C4-2B (cell line): ENCODE measurements around the gene SOCS6.

Source experiments
- H3K27ac ChIP-seq: fragments of 450-650 bp; 2 replicates; pipeline ENCODE4 v1.5.1; 2017
- CTCF ChIP-seq: fragments of 450-650 bp; conservative IDR thresholded peaks from 2 replicates; pipeline ENCODE4 v1.5.1; 2017; ENCODE audit warnings: mild to moderate bottlenecking
- ZFX ChIP-seq: fragments of 450-650 bp; IDR thresholded peaks from 2 replicates; pipeline ENCODE4 v1.6.1; 2017

Gene SOCS6

GRCh38 chr18:70310560-70311320, 21.9 kb downstream of the SOCS6 start:
- TF ChIP-seq ZFX = no peak
- no peak for TF ChIP-seq CTCF
- H3K27ac ChIP-seq = no peak overlapping the region

GRCh38 chr18:70311726-70312125, 22.9 kb downstream of the SOCS6 start:
- no peak overlapping the region for H3K27ac ChIP-seq
- no peak for TF ChIP-seq ZFX

- TF ChIP-seq CTCF = no peak
- no peak for TF ChIP-seq ZFX
- H3K27ac ChIP-seq = no peak overlapping the region
These were observed 24.8 kb downstream of the SOCS6 start for GRCh38 chr18:70313640-70314039.

DNA sequence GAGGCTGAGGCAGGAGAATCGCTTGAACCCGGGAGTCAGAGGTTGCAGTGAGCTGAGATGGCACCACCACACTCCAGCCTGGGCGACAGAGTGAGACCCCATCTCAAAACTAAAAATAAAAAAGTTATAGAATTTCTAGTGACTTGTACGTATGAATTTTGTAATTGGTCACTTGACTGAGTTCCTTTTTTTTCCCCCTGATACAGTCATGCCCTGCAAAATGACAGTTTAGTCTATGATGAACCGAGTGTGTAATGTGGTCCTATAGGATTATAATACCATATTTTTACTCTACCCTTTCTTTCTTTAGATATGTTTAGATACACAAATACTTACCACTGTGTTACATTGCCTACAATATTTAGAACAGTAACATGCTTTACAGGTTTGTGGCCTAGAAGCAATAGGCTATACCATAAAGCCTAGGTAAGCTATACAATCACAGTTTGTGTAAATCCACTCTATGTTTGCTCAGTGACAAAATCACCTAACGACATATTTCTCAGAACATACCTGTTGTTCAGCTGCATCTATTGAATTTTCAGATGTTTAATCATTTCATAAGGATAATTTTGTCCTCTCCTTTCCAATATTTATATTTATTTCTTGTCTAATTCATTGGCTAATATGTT, 25.4 kb downstream of the SOCS6 start:
- TF ChIP-seq ZFX (no peak), CTCF (no peak)
- H3K27ac ChIP-seq = no peak overlapping the region

DNA sequence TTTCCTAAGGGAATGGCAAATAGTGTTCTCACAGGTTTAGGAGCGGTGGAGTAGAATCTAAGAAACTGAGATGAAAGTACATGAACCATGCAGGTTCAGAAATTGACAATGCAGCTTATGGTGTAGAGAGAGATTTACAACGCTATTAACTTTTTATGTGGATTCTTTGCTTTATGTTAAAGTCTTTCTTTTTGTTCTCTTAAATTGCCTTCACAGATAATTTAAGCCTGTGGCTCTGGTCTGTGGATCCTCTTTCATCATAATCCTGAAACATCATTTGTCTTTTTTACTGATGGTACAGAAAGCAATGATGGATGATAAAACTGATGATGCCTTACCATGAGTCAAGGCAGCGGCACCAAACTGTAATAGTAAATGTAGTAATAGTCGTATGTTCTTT, 30.3 kb downstream of the SOCS6 start:
- H3K27ac ChIP-seq = no peak overlapping the region
- TF ChIP-seq CTCF = no peak
- no peak for TF ChIP-seq ZFX

DNA sequence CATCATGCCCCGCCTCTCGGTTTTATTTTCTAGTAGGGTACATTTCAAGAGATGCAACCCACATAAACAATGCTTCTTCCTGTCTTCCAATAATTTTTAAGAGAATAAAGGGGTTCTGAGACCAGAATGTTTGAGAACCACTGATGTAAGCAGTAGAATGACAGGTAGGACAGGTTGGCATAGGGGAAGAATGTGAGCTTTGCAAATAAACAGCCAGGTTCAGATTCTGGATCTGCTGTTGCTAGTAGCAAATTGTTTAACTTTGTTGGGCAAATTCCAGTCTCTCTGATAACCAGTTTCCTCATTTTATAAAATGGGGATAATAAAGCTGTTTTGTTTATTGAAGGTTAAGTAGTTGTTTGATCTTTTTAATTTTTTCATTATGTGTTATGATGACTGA, 32.8 kb downstream of the SOCS6 start:
- TF ChIP-seq ZFX (no peak), CTCF (no peak)

DNA sequence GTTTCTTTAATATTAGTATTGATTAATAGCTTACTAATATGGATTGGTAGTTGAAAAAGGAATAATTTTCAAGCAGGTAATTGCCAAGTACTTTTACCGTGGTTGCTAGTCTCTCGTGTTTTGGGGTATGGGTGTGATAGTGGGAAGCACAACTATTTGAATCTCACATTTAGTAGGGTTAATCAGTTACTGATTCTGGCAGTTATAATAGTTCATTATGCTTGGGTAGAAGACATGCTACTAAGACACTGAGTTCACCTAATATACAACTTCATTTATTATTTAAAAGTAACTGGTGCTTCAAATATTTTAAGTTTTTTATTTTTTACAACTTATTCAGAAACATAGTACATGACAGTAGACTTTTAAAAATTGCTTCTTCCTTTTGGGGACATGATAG, 33.5 kb downstream of the SOCS6 start:
- TF ChIP-seq CTCF (no peak), ZFX (no peak)
- H3K27ac ChIP-seq = no peak overlapping the region

More for the DNA sequence above, 32.8 kb downstream of the SOCS6 start:
- H3K27ac ChIP-seq = no peak overlapping the region
